K562 treated with DMSO at 1 percent for 12 hours (cell line): Measurements from ENCODE around the gene BLID. TPM values are rescaled to one million over a fixed set of nuclear protein-coding genes. Genes with fewer than 3 reads are reported as not detected.

Experiments
- total RNA-seq: library from RNA; unstranded; fragments of 300-600 nt; gene quantifications from 2 replicates; pipeline ENCODE4 v1.2.3, GENCODE V29; 2022; ENCODE audit not compliant: insufficient read depth

The BLID gene, protein sequence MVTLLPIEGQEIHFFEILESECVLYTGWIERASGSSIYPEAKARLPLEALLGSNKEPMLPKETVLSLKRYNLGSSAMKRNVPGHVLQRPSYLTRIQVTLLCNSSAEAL
- not detected in 2 replicates for total RNA-seq

DNA sequence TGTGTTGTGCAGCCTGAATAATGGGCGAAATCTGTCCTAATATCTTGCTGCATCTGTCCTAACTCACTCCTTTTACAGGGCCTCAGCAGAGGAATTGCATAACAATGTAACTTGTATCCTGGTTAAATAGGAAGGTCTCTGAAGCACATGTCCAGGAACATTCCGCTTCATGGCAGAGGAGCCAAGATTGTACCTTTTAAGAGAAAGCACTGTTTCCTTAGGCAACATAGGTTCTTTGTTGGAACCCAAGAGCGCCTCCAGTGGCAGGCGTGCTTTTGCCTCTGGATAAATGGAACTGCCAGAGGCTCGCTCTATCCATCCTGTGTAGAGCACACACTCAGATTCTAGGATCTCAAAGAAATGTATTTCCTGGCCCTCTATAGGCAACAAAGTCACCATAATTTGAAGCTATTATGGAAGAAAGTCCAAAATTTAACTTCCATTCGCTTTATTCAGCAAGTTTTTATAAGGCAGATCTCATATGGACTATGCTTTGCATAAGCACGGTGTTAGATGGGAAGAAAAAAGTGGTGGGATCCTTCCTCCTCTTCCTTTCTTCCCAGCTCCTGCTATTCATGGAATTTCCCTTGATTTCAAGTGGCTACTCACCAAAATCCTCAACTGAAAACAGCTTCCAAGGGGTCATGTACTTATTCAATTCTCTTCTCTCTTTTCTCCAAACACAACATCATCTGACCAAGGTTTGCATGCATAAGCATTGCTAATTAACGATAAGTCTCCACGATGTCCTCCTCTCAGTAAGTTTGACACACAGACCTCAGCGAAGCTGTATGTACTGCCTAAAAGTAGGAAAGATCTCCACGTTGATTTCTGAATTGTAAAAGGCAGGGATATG lies at the start of gene BLID:
Gene BLID (minus strand): TSS at position 692 of the 856 bp plus-strand sequence. CDS start 293 bp downstream, at position 399.

